GM19324 (cell line): ENCODE data around the gene ZMYND8.
"Not testable (repeated sequence)": the region's sequence is repeated elsewhere in the genome, so short reads cannot be mapped to it uniquely, and the experiment has no call there.

Source experiments
- ATAC-seq: cut with Tn5 transposase; IDR thresholded peaks from one replicate; pipeline ENCODE4 v1.9.1; 2021; ENCODE audit warnings: mild to moderate bottlenecking, moderate library complexity; ENCODE audit not compliant: unreplicated experiment, low FRiP score

The ZMYND8 gene

DNA sequence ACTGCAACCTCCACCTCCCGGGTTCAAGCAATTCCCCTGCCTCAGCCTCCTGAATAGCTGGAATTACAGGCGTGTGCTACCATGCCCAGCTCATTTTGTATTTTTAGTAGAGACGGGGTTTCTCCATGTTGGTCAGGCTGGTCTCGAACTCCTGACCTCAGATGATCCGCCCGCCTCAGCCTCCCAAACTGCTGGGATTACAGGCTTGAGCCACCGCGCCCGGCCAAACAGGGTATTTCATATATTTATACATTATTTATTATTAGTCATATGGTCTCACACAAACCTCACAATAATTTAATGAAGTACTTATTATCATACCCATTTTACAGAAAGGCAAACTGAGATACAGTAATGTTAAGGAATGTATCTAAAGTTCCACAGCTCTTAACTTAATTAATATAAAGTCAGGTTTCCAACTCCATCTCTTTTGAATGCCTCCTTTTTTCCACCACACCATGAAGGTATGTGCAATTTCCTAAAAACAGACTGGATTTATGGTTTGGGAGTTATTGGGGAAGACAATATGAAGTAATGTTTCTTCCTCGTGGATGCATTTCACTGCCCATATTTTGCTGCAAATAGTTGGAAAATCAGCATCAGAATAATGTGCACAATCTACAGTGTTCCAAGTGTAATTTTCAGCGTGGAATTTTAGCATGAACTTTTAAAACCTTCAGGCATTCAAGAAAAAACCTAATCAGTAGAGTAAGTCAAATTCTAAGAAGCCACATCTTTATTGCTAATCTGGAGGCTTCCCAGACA is 65.7 kb downstream of the ZMYND8 start:
- ATAC-seq: no peak

- ATAC-seq: no peak
Observed at GRCh38 chr20:47290008-47290407, 66.5 kb downstream of the ZMYND8 start.

DNA sequence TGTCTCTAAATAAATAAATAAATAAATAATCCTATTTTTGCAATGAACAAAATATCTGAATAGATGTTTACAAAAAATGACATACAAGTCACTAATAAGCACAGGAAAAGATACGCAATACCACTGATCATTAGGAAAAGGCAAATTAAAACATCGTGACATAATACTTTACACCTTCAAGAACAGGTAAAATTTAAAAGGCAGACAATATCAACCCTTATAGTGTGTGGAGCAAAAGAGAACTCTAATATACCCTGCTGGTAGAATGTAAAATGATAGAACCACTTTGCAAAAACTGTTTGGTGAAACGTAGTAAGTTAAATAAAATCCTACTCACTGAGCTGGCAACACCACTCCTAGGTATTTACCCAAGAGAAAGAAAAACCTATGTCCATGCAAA is 67.4 kb downstream of the ZMYND8 start:
- no peak for ATAC-seq

DNA sequence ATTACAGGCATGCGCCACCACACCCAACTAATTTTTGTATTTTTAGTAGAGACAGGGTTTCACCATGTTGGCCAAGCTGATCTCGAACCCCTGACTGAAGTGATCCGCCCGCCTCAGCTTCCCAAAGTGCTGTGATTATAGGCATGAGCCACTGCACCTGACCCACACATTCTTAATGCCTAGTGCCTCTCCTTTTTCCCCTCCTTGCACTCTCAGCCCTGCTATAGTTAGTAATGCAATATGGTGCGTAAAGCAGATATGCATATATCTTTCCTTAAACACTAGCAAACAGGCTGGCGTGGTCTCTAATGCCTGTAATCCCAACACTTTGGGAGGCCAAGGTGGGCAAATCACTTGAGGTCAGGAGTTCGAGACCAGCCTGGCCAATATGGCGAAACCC is 68.0 kb downstream of the ZMYND8 start:
- not testable (repeated sequence) for ATAC-seq

- no peak for ATAC-seq
Observed at GRCh38 chr20:47287609-47288144, 68.8 kb downstream of the ZMYND8 start.

- ATAC-seq: no peak
Observed at GRCh38 chr20:47286681-47287080, 69.8 kb downstream of the ZMYND8 start.

- no peak for ATAC-seq
Observed at GRCh38 chr20:47285189-47285588, 71.3 kb downstream of the ZMYND8 start.

- no peak for ATAC-seq
Observed at GRCh38 chr20:47284373-47284772, 72.1 kb downstream of the ZMYND8 start.

DNA sequence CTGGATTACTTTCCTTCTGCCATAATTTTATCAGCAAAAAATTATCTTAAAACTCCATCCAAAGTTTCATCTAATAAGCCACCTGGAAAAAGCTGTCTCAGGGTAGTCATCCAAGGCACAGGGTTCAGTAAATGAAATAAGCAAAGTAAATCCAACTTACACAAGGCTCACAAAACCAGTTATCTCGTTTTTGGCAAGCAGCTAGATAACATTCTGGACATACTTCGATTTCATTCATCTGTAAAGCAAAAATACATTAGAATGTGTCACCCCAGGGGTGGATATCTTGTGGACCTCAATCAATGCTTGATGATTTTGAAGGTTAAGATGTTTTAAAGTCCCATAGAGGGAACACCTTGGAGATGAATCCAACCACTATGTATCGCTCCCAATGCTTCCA is 73.1 kb downstream of the ZMYND8 start:
- ATAC-seq: no peak

GRCh38 chr20:47282864-47283263 is 73.6 kb downstream of the ZMYND8 start:
- no peak for ATAC-seq

DNA sequence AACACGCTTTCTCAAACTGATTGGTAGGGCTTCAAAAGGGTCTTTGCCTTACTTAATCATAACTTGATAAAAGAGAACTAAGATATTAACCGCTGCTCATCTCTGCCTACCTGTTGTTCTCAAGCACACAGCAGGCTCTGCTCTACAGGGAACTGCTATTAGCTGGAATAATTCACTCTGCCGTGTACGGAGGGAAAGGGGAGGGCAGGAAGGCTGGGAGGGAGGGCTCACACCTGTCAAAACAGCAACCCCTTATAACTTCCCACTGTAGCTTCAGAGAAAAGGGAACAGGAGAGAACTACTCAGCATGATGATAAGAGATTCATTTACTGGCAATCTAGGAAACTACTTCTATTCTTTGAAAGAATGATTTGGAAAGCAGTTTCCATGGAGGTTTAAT is 75.1 kb downstream of the ZMYND8 start:
- no peak for ATAC-seq

- ATAC-seq: no peak
Observed at GRCh38 chr20:47280668-47281067, 75.8 kb downstream of the ZMYND8 start.

- ATAC-seq: no peak
Observed at GRCh38 chr20:47280228-47280627, 76.3 kb downstream of the ZMYND8 start.

DNA sequence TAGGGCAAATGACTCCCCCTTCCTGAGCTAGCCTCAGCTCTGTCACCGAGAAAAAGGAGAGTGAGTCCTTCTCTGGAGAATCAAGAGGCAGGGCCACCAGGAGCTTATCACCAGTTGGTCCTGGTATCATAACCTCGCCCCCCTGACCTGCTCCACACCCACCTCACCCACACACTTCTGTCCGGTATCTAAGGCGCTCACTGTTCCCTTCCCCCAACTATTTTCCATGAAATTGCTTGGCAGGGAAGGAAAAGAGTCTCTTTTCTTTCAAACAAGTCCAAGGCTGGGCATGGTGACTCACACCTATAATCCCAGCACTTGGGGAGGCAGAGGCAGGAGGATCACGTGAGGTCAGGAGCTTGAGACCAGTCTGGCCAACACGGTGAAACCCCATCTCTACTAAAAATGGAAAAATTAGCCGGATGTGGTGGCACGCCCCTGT is 77.6 kb downstream of the ZMYND8 start:
- ATAC-seq: no peak

DNA sequence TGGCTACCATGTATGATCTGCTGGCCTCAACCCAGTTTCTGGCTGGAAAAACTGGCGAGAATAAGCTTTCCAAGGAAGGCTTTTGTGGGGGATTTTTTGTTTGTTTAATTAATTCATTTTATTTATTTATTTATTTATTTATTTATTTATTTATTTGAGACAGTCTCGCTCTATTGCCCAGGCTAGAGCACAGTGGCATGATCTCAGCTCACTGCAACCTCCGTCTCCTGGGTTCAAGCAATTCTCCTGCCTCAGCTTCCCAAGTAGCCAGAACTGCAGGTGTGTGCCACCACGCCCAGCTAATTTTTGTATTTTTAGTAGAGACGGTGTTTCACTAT is 79.0 kb downstream of the ZMYND8 start:
- ATAC-seq: not testable (repeated sequence)

- no peak for ATAC-seq
Observed at GRCh38 chr20:47276851-47277534, 79.5 kb downstream of the ZMYND8 start.

DNA sequence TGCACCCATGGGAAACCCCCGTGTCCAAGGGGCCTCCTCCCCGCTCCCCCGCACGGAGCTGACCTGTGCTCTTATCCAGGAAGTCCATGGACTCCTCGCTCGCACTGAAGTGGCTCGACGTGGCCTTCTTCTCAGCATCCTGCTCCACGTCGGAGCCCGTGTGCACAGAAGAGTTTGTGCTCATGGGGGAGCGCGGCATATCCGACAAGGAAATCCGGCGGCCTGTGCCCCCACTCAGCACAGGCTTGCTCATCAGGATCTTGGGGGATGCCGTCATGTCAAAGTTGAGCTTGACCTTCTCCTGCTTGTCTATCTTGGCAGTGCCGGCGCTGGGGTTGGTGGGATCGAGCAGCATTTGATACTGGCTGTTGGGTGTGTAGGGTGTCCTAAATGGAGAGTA is 80.2 kb downstream of the ZMYND8 start:
- ATAC-seq: no peak

DNA sequence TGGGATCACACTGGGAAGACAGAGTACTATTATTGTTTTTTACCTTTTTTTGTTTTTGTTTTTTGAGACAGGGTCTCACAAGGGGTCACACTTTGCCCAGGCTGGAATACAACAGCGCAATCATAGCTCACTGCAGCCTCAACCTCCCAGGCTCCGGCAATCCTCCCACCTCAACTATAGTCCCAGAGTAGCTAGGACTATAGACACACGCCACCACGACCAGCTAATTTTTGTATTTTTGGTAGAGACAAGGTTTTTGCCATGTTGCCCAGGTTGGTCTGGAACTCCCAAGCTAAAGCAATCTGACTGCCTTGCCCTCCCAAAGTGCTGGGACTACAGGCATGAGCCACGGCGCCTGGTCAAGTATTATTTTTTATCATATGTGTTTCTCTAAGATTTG is 81.0 kb downstream of the ZMYND8 start:
- ATAC-seq: no peak

DNA sequence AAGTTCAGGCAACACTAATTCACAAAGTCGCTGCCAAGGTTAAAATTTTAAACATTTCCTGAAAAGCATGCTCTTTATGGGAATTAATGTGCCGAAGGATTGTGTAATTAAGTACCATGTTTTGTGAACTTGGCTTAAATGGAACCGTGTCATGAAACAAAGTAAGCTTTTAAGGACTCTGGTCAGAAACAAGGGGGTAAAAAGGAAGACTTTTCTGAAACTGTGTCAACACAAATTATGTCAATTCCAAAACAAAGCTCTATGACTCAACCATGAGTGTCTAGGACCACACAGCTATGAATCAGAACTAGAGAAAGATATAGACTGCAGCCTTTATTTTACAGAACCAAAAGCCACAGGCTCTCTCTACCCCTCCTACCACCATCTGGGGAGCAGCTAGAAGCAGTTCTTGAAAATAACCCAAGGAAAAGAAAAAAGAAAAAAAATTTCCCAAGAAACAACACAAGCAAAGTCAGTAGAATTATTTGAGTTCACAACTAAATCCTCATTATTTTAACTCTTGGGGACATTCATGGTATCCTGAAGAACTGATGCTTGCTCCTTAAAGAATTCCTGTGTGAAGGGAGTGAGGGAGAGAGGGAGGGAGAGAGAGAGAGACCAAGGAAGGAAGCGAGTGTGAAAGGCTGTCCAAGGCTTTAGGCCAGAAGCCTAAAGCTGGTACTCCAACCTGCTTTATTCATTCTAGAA is 81.9 kb downstream of the ZMYND8 start:
- peak; percentile 64 for ATAC-seq

- ATAC-seq: no peak
Observed at GRCh38 chr20:47273591-47274235, 82.8 kb downstream of the ZMYND8 start.
